ENCODE data around the gene DDX55.
A peak's percentile ranks its signal among the peaks of the same experiment; 100 is the strongest.

The DDX55 gene

GRCh38 chr12:123657211-123657610, 55.3 kb downstream of the DDX55 start:
- DNase-seq (ENCODE audit: low read depth, low spot score), result no peak
- CTCF ChIA-PET, result interaction anchor here (0.6 to 1.1 kb wide), 3 partner anchors 23 to 70 kb away, joined by 3 read pairs; no protein-coding TSS in a partner anchor
- no peak overlapping the region for H3K4me3 ChIP-seq (ENCODE audit: low read depth, low read length)
- TF ChIP-seq CTCF (IDR thresholded peaks at IDR 0.05; ENCODE audit: insufficient read depth, low read length, missing control alignments), result no peak
- POLR2A ChIA-PET, result no interaction called here

- TF ChIP-seq CTCF (IDR thresholded peaks at IDR 0.05; ENCODE audit: insufficient read depth, low read length, missing control alignments), result no peak
- ChIA-PET CTCF (interaction anchor here (1.2 to 1.6 kb wide), 2 partner anchors 51 to 302 kb away, joined by 3 to 4 read pairs; no protein-coding TSS in a partner anchor), POLR2A (interaction anchor here (0.8 to 1.4 kb wide), 2 partner anchors 11 to 52 kb away, joined by 5 to 6 read pairs; partner anchors contain the start of genes ATP6V0A2 and TCTN2)
- H3K4me3 ChIP-seq (ENCODE audit: low read depth, low read length), result no peak overlapping the region
- DNase-seq (ENCODE audit: low read depth, low spot score), result peak; percentile 47
Observed at GRCh38 chr12:123659996-123660727, 58.3 kb downstream of the DDX55 start.

- CTCF ChIA-PET, result no interaction called here
- H3K4me3 ChIP-seq (ENCODE audit: low read depth, low read length), result no peak overlapping the region
- no peak for DNase-seq (ENCODE audit: low read depth, low spot score)
- no peak for TF ChIP-seq CTCF (IDR thresholded peaks at IDR 0.05; ENCODE audit: insufficient read depth, low read length, missing control alignments)
- POLR2A ChIA-PET, result no interaction called here
Observed at GRCh38 chr12:123667771-123668170, 65.9 kb downstream of the DDX55 start.
